ENCODE measurements around the gene PIGL.
"Not testable (repeated sequence)": the region's sequence is repeated elsewhere in the genome, so short reads cannot be mapped to it uniquely, and the experiment has no call there.

Gene PIGL

GRCh38 chr17:16273929-16274339 lies 56.9 kb downstream of the PIGL start:
- DNase-seq: no peak

DNA sequence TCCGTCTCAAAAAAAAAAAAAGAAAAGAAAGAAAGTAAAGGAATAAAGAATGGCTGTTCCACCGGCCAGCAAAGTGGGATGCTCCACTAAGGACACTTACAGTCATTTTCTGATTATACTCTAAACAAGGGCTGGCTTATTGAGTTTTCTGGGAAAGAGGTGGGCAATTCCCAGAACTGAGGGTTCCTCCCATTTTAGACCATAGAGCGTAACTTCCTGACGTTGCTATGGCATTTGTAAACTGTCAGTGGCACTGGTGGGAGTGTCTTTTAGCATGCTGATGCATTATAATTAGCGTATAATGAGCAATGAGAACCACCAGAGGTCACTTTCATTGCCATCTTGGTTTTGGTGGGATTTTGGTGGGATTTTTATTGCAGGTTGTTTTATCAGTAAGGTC lies 58.0 kb downstream of the PIGL start:
- no peak for DNase-seq

- no peak for DNase-seq
These were observed 60.2 kb downstream of the PIGL start for GRCh38 chr17:16277163-16277562.

GRCh38 chr17:16281351-16281750 lies 64.3 kb downstream of the PIGL start:
- peak; percentile 71 for DNase-seq

DNA sequence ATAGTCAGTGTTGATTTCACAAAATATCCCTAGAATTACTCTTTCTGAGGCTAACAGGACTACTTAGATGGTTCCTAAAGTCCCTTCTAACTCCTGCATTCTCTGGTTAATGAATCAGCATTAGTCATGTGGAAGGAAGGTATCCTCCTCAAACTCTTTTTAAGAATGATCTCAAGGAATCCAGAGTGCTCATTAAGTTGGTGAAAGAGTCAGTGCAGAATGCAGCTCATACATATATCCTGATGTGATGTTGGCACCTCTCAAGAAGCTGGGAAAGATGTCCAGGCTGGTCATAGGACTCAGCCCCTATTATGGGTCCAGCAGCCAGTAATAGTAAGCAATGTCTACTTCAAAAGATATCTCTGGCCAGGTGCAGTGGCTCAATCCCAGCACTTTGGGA lies 65.5 kb downstream of the PIGL start:
- peak; percentile 95 for DNase-seq

GRCh38 chr17:16283705-16284104 lies 66.7 kb downstream of the PIGL start:
- peak; percentile 76 for DNase-seq

DNA sequence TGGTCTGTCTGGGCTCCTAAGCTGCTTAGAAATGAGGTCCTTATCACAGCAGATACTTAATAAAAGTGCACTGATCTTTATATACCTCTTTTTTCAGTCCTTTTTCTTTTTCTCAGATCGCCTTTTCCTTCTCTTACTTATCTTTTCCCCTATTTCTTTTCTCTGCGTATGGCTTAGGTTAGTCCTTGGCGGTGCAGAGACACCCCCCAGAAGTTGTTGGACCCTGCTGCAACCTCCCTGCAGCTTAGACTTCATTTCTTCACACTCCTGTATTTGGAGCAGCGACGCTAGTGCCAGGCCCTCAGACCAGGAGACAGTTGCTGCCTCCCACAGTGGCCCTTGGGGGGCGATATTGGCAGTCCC lies 68.6 kb downstream of the PIGL start:
- no peak for DNase-seq

DNA sequence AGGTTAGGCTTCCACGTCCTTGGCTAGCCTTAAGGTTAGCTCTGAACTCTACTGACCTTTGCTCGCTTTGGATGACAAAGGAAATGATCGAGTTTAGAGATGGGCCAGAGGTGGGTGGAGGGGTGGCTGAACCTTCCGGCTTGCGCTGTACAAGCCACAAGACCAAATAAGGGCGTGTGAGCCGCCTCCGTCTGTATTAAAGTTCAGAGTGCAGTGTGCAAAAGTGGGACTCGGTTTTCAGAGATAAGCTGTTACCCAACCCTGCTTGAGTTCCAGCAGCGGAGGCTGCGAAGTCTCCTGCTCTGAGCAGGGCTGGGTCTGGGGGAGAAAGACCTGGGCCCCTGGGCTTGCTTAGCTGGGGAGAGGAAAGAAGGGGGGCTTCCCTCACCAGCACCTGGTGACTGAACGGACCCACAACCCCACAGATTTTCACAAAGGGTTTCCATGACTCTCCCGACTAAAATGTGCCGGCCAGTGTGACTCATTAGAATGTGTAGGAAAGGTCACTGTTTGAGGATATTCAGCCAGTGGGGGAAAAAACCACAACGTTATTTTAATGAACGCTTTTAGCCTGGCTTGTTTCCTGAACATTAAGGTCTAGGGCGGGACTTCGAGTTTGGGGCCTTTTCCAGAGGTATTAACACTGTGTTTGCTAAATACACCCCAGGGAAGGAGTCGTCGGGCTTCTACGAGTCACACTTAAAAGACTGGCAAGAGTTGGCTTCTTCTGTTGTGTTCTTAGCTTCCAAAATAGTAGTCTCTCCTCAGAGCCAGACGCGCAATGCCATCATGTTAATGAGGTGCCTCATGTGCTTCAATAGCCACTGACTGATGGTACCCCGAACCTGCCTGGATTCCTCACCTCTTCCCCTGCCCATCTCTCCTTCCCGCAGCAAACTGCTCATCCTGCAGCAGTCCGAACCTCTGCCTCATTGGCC lies 69.3 kb downstream of the PIGL start:
- DNase-seq: peak; percentile 100

GRCh38 chr17:16286947-16287562 lies 70.0 kb downstream of the PIGL start:
- peak; percentile 49 for DNase-seq

DNA sequence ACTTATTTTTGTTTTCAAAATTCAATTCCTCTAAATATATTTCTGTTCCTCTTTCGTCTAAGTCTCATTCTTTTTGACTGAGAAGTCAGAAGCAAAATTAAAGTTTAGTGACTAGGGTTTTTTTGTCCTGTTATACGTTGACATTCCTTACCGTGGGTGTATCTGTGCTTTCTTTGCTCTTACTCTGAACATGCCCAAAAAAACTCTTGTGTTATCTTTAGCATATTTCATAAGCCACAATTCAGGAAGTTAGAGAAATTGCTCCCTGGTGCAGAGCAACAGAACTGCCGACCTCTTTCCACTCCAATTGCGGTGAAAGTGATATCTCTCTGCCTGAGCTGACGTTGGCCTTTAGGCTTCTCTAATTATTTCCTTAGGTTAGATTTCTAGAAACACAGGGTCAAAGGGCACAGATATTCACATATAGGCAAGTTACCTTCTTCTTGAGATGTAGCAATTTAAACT lies 70.6 kb downstream of the PIGL start:
- peak; percentile 95 for DNase-seq

DNA sequence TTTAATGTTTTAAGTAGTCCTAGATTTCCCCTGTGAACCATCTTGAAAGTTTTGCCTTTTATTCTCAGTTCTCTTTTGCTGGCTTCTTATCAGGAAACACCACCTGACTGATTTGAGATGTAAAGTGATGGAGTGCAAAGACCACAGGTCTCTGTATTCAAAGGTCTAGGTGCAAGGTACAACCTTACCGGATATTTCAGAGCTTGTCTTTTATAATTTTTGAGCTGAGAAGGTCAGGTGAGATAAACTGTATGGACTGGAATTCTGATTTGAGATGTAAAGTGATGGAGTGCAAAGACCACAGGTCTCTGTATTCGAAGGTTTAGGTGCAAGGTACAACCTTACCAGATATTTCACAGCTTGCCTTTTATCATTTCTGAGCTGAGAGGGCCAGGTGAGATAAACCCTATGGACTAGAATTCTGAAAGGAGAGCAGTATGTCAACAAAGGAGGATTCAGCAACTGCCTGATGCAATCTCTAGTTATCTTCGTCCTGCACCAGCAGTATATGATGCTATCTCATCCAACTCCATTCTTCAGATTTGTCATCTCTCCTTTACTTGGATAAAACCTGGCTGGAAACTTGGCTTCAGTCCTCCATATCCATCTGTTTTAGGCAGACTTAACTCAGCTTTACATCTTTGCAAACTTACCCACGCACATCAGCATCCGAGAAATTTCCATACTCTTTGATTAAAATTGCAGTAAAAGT lies 72.0 kb downstream of the PIGL start:
- no peak for DNase-seq

DNA sequence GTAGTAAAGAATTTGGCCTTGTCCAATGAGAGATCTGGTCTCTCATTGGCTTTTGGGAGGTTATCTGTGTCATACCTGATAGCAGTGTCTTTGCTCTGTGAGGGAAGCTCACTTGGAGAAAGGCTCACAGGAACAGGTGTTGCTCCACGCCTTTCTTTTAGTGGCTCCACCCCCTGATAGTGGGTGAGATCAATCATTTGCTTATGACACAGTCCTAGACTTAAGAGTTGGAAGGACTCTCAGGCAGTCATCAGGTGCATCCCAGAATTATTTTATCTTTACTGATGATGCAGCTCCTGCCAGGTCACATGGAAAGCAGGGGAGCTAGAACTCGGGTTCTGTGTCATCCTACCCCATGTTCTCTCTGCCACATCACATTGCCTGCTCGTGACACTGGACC lies 76.9 kb downstream of the PIGL start:
- DNase-seq: no peak

DNA sequence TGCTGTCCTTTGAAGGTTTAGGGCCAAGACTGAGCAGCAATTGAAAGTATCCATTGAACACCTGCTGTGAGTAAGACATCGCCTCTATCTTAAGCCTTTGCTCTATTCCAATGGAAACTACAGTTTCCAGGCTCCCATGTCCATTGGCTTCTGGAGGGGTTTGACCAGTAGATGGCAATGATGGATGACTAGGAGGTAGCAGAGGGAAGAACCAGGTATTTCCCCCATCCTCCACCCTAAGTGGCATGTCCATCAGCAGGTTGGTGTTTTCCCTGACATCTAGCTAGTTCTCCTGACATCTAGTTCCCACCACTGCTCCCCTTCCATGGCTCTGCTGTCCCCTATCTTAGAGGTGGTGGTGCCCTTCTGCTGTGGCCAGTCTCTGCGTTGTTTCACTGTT lies 77.5 kb downstream of the PIGL start:
- no peak for DNase-seq

DNA sequence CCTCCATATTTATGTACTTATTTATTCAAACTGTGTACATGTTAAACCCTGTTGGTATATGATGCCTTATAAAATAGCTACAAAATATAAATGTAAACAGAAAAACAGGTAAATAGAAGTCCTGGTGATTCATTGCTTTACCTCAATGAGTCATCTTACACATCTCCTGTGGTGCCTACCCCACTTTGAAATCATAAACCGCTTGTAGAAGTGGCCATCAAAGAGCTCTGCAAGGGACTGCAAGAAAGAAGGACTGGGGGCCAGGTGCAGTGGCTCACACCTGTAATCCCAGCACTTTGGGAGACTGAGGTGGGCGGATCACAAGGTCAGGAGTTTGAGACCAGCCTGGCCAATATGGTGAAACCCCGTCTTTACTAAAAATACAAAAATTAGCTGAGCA lies 79.1 kb downstream of the PIGL start:
- DNase-seq: not testable (repeated sequence)

GRCh38 chr17:16297367-16298139 lies 80.5 kb downstream of the PIGL start:
- DNase-seq: no peak

- DNase-seq: no peak
These were observed 81.2 kb downstream of the PIGL start for GRCh38 chr17:16298140-16298662.

- no peak for DNase-seq
These were observed 83.5 kb downstream of the PIGL start for GRCh38 chr17:16300554-16300953.

DNA sequence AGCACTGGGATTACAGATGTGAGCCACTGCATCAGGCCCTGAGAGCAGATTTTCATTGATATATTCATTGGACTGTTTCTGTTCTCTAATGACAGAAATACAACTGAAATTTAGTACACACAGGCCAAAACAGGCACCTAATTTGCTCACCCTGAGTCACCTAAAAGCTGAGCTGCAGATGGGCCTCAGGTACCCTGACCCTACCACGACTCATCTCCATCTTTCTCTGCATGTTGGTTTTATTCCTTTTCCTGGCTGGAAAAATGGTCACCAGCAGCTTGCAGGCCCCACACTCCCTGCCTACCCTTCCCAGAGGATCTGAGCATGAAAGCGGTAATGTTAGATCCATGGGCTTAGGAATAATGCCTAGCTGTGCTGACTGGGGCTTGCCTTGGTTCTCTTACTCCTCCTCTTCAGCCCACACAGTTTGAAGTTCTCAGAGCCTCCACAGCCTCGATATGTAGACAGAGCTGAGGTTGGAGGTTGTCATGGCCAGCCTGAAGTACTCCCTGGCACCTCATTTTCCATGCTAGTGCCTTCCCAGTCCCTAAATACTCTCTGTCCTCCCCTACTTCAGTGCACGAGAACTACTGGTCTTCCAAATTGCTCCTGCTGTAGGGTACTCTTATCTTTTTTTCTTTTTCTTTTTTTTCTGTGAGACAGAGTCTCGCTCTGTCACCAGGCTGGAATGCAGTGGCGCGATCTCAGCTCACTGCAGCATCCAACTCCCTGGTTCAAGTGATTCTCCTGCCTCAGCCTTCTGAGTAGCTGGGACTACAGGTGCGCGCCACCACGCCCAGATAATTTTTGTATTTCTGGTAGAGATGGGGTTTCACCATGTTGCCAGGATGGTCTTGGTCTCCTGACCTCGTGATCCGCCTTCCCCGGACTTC lies 85.2 kb downstream of the PIGL start:
- no peak for DNase-seq

- DNase-seq: no peak
These were observed 85.8 kb downstream of the PIGL start for GRCh38 chr17:16302856-16303255.

- DNase-seq: peak; percentile 35
These were observed 87.8 kb downstream of the PIGL start for GRCh38 chr17:16304830-16305229.

- DNase-seq: no peak
These were observed 89.2 kb downstream of the PIGL start for GRCh38 chr17:16306211-16306610.
